IMR-90 (cell line): ENCODE data around the gene MYO7B. TPM values are rescaled to one million over a fixed set of nuclear protein-coding genes. Genes with fewer than 3 reads are reported as not detected.

ENCODE experiments used
- ATAC-seq: fragments of 200-7000 bp; cut with Tn5 transposase; 2 replicates; pipeline ENCODE4 v1.9.1; 2020; ENCODE audit warnings: low read depth, mild to moderate bottlenecking, moderate library complexity
- BruUV-seq: library from RNA; stranded (reverse); fragments of 400-500 nt; replicated peaks from 2 replicates; lab custom pipeline; 2021; lab: Mats Ljungman, UMichigan
- CTCF ChIA-PET: fragments of 300-600 bp; formaldehyde crosslinking; extraction: SDS; loops from one replicate; lab custom pipeline; 2021; ENCODE audit warnings: antibody characterized with exemption; lab: Yijun Ruan, JAX
- POLR2A ChIA-PET: fragments of 300-600 bp; sonication (Branson Sonifier 250); formaldehyde crosslinking; loops from one replicate; lab custom pipeline; 2022; ENCODE audit warnings: antibody characterized with exemption; ENCODE audit not compliant: unreplicated experiment; lab: Charles Lee
- DNase-seq: peaks from one replicate; pipeline ENCODE4 v3.0.0; 2013
- H2AFZ ChIP-seq: replicated peaks from 2 replicates; pipeline ENCODE3; 2013; ENCODE audit warnings: low read length, mild to moderate bottlenecking; ENCODE audit not compliant: poor library complexity
- H2AK5ac ChIP-seq: 2 replicates; pipeline ENCODE4 v1.6.1; 2013; ENCODE audit warnings: low read depth, low read length, inconsistent platforms
- H2AK9ac ChIP-seq: replicated peaks from 2 replicates; pipeline ENCODE3; 2013; ENCODE audit warnings: mild to moderate bottlenecking, low read depth, low read length, moderate library complexity; ENCODE audit not compliant: poor library complexity
- H2BK120ac ChIP-seq: 2 replicates; pipeline ENCODE4 v1.6.1; 2013; ENCODE audit warnings: low read depth, low read length, inconsistent platforms
- H2BK15ac ChIP-seq: 3 replicates; pipeline ENCODE4 v1.6.1; 2013; ENCODE audit warnings: low read depth, low read length, inconsistent platforms
- H2BK20ac ChIP-seq: 2 replicates; pipeline ENCODE4 v1.6.1; 2013; ENCODE audit warnings: low read depth, mild to moderate bottlenecking, inconsistent platforms, low read length, moderate library complexity
- H2BK5ac ChIP-seq: 2 replicates; pipeline ENCODE4 v1.6.1; 2013; ENCODE audit warnings: mild to moderate bottlenecking, low read depth, low read length, inconsistent platforms; ENCODE audit not compliant: poor library complexity, severe bottlenecking
- H3K14ac ChIP-seq: replicated peaks from 2 replicates; pipeline ENCODE4 v1.6.1; 2013; ENCODE audit warnings: low read depth, low read length, inconsistent platforms
- H3K18ac ChIP-seq: 2 replicates; pipeline ENCODE4 v1.6.1; 2013; ENCODE audit warnings: low read depth, low read length, control low read depth
- H3K23ac ChIP-seq: 2 replicates; pipeline ENCODE4 v1.6.1; 2013; ENCODE audit warnings: low read depth, low read length, inconsistent platforms
- H3K27ac ChIP-seq: 2 replicates; pipeline ENCODE4 v1.5.1; 2013; ENCODE audit warnings: mild to moderate bottlenecking, control low read depth, low read length; ENCODE audit not compliant: insufficient read depth
- H3K27me3 ChIP-seq: 2 replicates; pipeline ENCODE4 v1.6.1; 2013; ENCODE audit warnings: low read length; ENCODE audit not compliant: control insufficient read depth, insufficient read depth
- H3K36me3 ChIP-seq: 2 replicates; pipeline ENCODE4 v1.6.1; 2013; ENCODE audit warnings: low read length, mixed read lengths; ENCODE audit not compliant: control insufficient read depth, insufficient read depth
- H3K4ac ChIP-seq: 2 replicates; pipeline ENCODE4 v1.6.1; 2013; ENCODE audit warnings: low read depth, low read length, inconsistent platforms
- H3K4me1 ChIP-seq: 2 replicates; pipeline ENCODE4 v1.6.1; 2013; ENCODE audit warnings: low read length, mixed read lengths; ENCODE audit not compliant: control insufficient read depth, insufficient read depth
- H3K4me2 ChIP-seq: 2 replicates; pipeline ENCODE4 v1.6.1; 2013; ENCODE audit warnings: low read depth, mild to moderate bottlenecking, control low read depth, low read length, moderate library complexity
- H3K4me3 ChIP-seq: 2 replicates; pipeline ENCODE4 v1.5.1; 2013; ENCODE audit warnings: low read depth, mild to moderate bottlenecking, control low read depth, low read length, moderate library complexity; ENCODE audit not compliant: insufficient read depth
- H3K56ac ChIP-seq: 2 replicates; pipeline ENCODE4 v1.6.1; 2013; ENCODE audit warnings: low read length, inconsistent platforms; ENCODE audit not compliant: insufficient read depth; ENCODE audit errors: extremely low read depth
- H3K79me1 ChIP-seq, 2 experiments: 2 replicates each; pipeline ENCODE4 v1.6.1; 2013; ENCODE audit warnings: low read length in 2 of 2, inconsistent platforms in 1 of 2, low read depth in 1 of 2
- H3K9ac ChIP-seq: 2 replicates; pipeline ENCODE4 v1.6.1; 2013; ENCODE audit warnings: low read depth, low read length, control low read depth
- H3K9me1 ChIP-seq: 2 replicates; pipeline ENCODE4 v1.6.1; 2013; ENCODE audit warnings: low read length, inconsistent platforms; ENCODE audit not compliant: insufficient read depth
- H3K9me3 ChIP-seq: 2 replicates; pipeline ENCODE4 v1.6.1; 2013; ENCODE audit warnings: low read length; ENCODE audit not compliant: control insufficient read depth, insufficient read depth
- H4K20me1 ChIP-seq: 2 replicates; pipeline ENCODE4 v1.6.1; 2013; ENCODE audit warnings: low read length, inconsistent platforms; ENCODE audit not compliant: insufficient read depth
- H4K5ac ChIP-seq: 2 replicates; pipeline ENCODE4 v1.6.1; 2013; ENCODE audit warnings: mild to moderate bottlenecking, low read depth, low read length, control low read depth
- H4K8ac ChIP-seq, 2 experiments: 2 replicates each; pipeline ENCODE4 v1.6.1; 2013; ENCODE audit warnings: low read depth in 2 of 2, low read length in 2 of 2, control low read depth in 1 of 2, inconsistent platforms in 1 of 2
- H4K91ac ChIP-seq: 2 replicates; pipeline ENCODE4 v1.6.1; 2013; ENCODE audit warnings: low read depth, low read length, inconsistent platforms; ENCODE audit not compliant: insufficient read depth
- BHLHE40 ChIP-seq: fragments of 150-350 bp; IDR thresholded peaks from 2 replicates; pipeline ENCODE4 v1.6.1; 2016; ENCODE audit warnings: mild to moderate bottlenecking, low read depth, low read length
- CEBPB ChIP-seq: IDR thresholded peaks from 2 replicates; pipeline ENCODE4 v1.6.1; 2012; ENCODE audit warnings: low read depth, low read length, improper control_type of control experiment
- CTCF ChIP-seq: conservative IDR thresholded peaks from 2 replicates; pipeline ENCODE4 v1.5.1; 2012; ENCODE audit warnings: mild to moderate bottlenecking, low read depth, low read length, improper control_type of control experiment
- MAFK ChIP-seq: IDR thresholded peaks from 2 replicates; pipeline ENCODE4 v1.6.1; 2012; ENCODE audit warnings: low read depth, low read length, improper control_type of control experiment
- MAZ ChIP-seq: IDR thresholded peaks from 2 replicates; pipeline ENCODE4 v1.6.1; 2012; ENCODE audit warnings: low read depth, mild to moderate bottlenecking, low read length, improper control_type of control experiment, moderate library complexity, borderline replicate concordance
- MXI1 ChIP-seq: IDR thresholded peaks from 2 replicates; pipeline ENCODE4 v1.6.1; 2012; ENCODE audit warnings: low read depth, mild to moderate bottlenecking, low read length, moderate library complexity, borderline replicate concordance
- NFE2L2 ChIP-seq: fragments of 150-350 bp; IDR thresholded peaks from 2 replicates; pipeline ENCODE4 v1.6.1; 2016; ENCODE audit warnings: low read depth, mild to moderate bottlenecking, low read length
- POLR2A ChIP-seq: IDR thresholded peaks from 2 replicates; pipeline ENCODE4 v1.6.1; 2012; ENCODE audit warnings: mild to moderate bottlenecking, low read depth, low read length
- RAD21 ChIP-seq: IDR thresholded peaks from 2 replicates; pipeline ENCODE4 v1.6.1; 2012; ENCODE audit warnings: low read length, improper control_type of control experiment
- RCOR1 ChIP-seq: IDR thresholded peaks from 2 replicates; pipeline ENCODE4 v1.6.1; 2012; ENCODE audit warnings: mild to moderate bottlenecking, low read length, improper control_type of control experiment; ENCODE audit not compliant: insufficient replicate concordance
- RFX5 ChIP-seq: IDR thresholded peaks from 2 replicates; pipeline ENCODE4 v1.8.0; 2012; ENCODE audit warnings: low read depth, mild to moderate bottlenecking, low read length, moderate library complexity
- WGBS, 2 experiments: methylation state at CpG; one replicate each; pipeline versions ENCODE4 v1.1.5 to v1.1.7; 2013; ENCODE audit warnings: missing lambda C conversion rate in 2 of 2; ENCODE audit not compliant: insufficient read length in 1 of 2; ENCODE audit errors: extremely low coverage in 2 of 2; 5-methylcytosine and 5-hydroxymethylcytosine counted together
- dilution Hi-C: fragments of 300-500 bp; cut with HindIII; formaldehyde crosslinking; loops from one replicate; pipeline ENCODE4 v1.14.3; 2018; ENCODE audit warnings: low sequenced_read_pairs; ENCODE audit not compliant: unreplicated experiment
- in situ Hi-C: fragments of 300-500 bp; cut with MboI; formaldehyde crosslinking; loops from 3 replicates; pipeline ENCODE4 v1.14.3; 2019; ENCODE audit warnings: low sequenced_read_pairs, inconsistent platforms, mixed read lengths
- intact Hi-C: fragments of 100-400 bp; cut with micrococcal nuclease; formaldehyde crosslinking; loops from 2 replicates; pipeline ENCODE4 v1.10.0; 2022
- polyA plus RNA-seq, 3 experiments: library from polyadenylated mRNA; depleted of rRNA; stranded (reverse); fragments of >200 nt; gene quantifications; 2 replicates each; pipeline ENCODE4 v1.2.3, GENCODE V29; 2012; ENCODE audit warnings: low replicate concordance in 1 of 3
- total RNA-seq: library from RNA; depleted of rRNA; stranded (reverse); fragments of >200 nt; gene quantifications from 2 replicates; pipeline ENCODE4 v1.2.3, GENCODE V29; 2012
- TF ChIP-seq, protein P1 (sequence below): fragments of 150-350 bp; IDR thresholded peaks from 2 replicates; pipeline ENCODE4 v1.6.1; 2017; ENCODE audit warnings: mild to moderate bottlenecking, antibody characterized with exemption, low read length, low read depth
- TF ChIP-seq, protein P2 (sequence below): fragments of 150-350 bp; IDR thresholded peaks from 2 replicates; pipeline ENCODE4 v1.6.1; 2016; ENCODE audit warnings: low read depth, mild to moderate bottlenecking, low read length, moderate library complexity, borderline replicate concordance

MYO7B gene
- total and polyA plus RNA-seq, 2 of the 4 experiments (the other 2 are of a cell fraction): 0.18 to 0.46 TPM

DNA sequence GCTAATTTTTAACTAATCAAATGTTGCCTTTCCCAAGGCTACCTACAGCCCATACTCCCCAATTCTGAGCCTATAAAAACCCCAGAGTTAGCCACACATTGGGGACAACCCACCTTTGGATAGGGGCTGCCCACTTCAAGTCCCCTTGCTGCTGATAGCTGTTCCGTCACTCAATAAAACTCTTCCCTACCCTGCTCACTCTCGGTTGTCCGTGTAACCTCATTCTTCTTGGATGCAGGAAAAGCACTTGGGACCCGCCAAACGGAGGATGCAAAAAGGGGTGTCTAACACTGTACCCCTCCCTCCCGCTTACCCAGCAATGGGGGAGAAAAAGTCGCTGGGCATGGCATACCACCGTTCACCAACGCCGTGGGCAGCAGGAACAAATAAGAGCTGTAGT, 21.4 kb upstream of the MYO7B start:
- no peak for TF ChIP-seq CEBPB
- TF ChIP-seq, protein P1, sequence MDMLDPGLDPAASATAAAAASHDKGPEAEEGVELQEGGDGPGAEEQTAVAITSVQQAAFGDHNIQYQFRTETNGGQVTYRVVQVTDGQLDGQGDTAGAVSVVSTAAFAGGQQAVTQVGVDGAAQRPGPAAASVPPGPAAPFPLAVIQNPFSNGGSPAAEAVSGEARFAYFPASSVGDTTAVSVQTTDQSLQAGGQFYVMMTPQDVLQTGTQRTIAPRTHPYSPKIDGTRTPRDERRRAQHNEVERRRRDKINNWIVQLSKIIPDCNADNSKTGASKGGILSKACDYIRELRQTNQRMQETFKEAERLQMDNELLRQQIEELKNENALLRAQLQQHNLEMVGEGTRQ: no peak
- no peak for TF ChIP-seq MAZ
- TF ChIP-seq POLR2A: no peak
- no peak for TF ChIP-seq NFE2L2
- TF ChIP-seq RFX5: no peak
- TF ChIP-seq RAD21: no peak
- no peak for TF ChIP-seq CTCF
- TF ChIP-seq MAFK: no peak
- TF ChIP-seq, protein P2, sequence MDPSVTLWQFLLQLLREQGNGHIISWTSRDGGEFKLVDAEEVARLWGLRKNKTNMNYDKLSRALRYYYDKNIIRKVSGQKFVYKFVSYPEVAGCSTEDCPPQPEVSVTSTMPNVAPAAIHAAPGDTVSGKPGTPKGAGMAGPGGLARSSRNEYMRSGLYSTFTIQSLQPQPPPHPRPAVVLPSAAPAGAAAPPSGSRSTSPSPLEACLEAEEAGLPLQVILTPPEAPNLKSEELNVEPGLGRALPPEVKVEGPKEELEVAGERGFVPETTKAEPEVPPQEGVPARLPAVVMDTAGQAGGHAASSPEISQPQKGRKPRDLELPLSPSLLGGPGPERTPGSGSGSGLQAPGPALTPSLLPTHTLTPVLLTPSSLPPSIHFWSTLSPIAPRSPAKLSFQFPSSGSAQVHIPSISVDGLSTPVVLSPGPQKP: no peak
- TF ChIP-seq BHLHE40: no peak
- TF ChIP-seq MXI1: no peak
- TF ChIP-seq RCOR1: no peak
- no peak overlapping the region for H3K4ac ChIP-seq
- POLR2A ChIA-PET: no interaction called here
- H3K9ac ChIP-seq: no peak overlapping the region
- DNase-seq (no peak), ATAC-seq (no peak)
- H3K4me3 ChIP-seq: no peak overlapping the region
- no peak overlapping the region for H2BK15ac ChIP-seq
- no peaks in the 10 kb centered on the region for H3K9me3 ChIP-seq
- no peak overlapping the region for H3K27ac ChIP-seq
- in situ Hi-C loops: no loop called here
- H4K20me1 ChIP-seq: peaks cover 65% of the 10 kb centered on the region
- H3K4me2 ChIP-seq: no peak overlapping the region
- H3K36me3 ChIP-seq: peaks cover 16% of the 10 kb centered on the region
- no peak overlapping the region for H4K5ac ChIP-seq
- 100% methylated on average over 1 of the region's 10 CpGs; no CpG with 5 or more reads in 1 of the 2 experiments for WGBS, 2 experiments
- no peaks in the 10 kb centered on the region for H3K27me3 ChIP-seq
- H3K23ac ChIP-seq: no peak overlapping the region
- CTCF ChIA-PET: no interaction called here
- no peak overlapping the region; the same call in 1 of the 2 replicates for H2BK20ac ChIP-seq
- H2BK5ac ChIP-seq: no peak overlapping the region
- no peak overlapping the region for H2AFZ ChIP-seq
- H4K8ac ChIP-seq: no peak overlapping the region
- H2AK5ac ChIP-seq: no peak overlapping the region
- no peak overlapping the region for H3K18ac ChIP-seq
- H3K79me1 ChIP-seq: peaks cover 33 to 74% of the 10 kb centered on the region in 2 experiments
- H3K9me1 ChIP-seq: peaks cover 15% of the 10 kb centered on the region
- no peak overlapping the region for H3K14ac ChIP-seq
- no peak overlapping the region for H2BK120ac ChIP-seq
- no peak overlapping the region for H4K91ac ChIP-seq
- H3K56ac ChIP-seq: no peak overlapping the region
- no peak overlapping the region for H2AK9ac ChIP-seq
- intact Hi-C loops: no loop called here
- dilution Hi-C loops: no loop called here
- peaks cover 2% of the 10 kb centered on the region for H3K4me1 ChIP-seq
- BruUV-seq: no TSS peak
